ENCODE data around the gene PSMA6.

The PSMA6 gene

GRCh38 chr14:35292051-35292769, at the start of gene PSMA6:
TSS of gene PSMA6 (plus strand) at chr14:35292382. CDS start at chr14:35292477, 95 bp downstream.
- TF ChIP-seq, protein P1, sequence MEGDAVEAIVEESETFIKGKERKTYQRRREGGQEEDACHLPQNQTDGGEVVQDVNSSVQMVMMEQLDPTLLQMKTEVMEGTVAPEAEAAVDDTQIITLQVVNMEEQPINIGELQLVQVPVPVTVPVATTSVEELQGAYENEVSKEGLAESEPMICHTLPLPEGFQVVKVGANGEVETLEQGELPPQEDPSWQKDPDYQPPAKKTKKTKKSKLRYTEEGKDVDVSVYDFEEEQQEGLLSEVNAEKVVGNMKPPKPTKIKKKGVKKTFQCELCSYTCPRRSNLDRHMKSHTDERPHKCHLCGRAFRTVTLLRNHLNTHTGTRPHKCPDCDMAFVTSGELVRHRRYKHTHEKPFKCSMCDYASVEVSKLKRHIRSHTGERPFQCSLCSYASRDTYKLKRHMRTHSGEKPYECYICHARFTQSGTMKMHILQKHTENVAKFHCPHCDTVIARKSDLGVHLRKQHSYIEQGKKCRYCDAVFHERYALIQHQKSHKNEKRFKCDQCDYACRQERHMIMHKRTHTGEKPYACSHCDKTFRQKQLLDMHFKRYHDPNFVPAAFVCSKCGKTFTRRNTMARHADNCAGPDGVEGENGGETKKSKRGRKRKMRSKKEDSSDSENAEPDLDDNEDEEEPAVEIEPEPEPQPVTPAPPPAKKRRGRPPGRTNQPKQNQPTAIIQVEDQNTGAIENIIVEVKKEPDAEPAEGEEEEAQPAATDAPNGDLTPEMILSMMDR (IDR thresholded peaks at IDR 0.05) = no peak

GRCh38 chr14:35242599-35243311, 49.4 kb upstream of the PSMA6 start:
- TF ChIP-seq, protein P1 (IDR thresholded peaks at IDR 0.05) = no peak

- TF ChIP-seq, protein P1 (IDR thresholded peaks at IDR 0.05) = no peak
Observed at GRCh38 chr14:35243956-35244355, 48.2 kb upstream of the PSMA6 start.

DNA sequence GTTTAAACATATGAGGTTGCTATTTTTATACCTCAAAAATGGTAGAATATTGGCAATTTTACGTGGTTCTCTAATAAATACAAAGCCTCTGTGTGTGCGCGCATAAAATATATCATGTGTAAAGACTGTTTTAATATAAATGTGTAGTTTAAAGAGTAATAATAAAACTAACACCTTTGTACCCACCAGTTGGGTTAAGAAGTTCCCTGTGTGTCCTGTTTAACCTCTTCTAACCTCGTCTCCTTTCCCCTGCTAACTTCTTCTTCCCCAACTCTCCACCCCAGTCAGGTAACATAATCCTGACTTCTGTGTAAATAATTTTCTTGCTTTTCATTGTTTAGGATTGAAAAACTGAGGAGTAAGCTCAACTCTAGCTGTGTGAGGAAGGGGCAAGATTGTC, 47.6 kb upstream of the PSMA6 start:
- TF ChIP-seq, protein P1 (IDR thresholded peaks at IDR 0.05) = no peak

- TF ChIP-seq, protein P1 (IDR thresholded peaks at IDR 0.05) = no peak
Observed at GRCh38 chr14:35245051-35245450, 47.1 kb upstream of the PSMA6 start.

GRCh38 chr14:35247777-35248475, 44.3 kb upstream of the PSMA6 start:
- TF ChIP-seq, protein P1 (IDR thresholded peaks at IDR 0.05) = no peak

DNA sequence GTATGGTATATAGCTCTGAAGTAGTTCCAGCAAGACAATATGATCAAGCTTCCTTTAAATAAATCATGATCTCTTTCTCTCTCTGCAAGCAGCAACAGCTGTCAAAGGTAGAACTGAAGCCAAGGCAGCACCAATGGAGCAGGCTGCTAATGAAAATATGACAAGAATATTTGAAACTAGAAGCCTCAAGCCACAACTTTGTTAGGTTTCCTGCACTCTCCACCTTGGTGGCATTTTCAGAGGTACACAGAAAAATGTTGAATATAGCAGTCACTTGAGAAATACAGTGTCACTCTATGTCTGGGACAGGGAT, 43.8 kb upstream of the PSMA6 start:
- TF ChIP-seq, protein P1 (IDR thresholded peaks at IDR 0.05) = no peak

All from LNCAP (cell line).